ENCODE results near the gene SMARCD1. TPM values are rescaled to one million over a fixed set of nuclear protein-coding genes. Genes with fewer than 3 reads are reported as not detected.

Gene SMARCD1
- total RNA-seq, 1 experiment from 2014 or later, result 152 TPM

DNA sequence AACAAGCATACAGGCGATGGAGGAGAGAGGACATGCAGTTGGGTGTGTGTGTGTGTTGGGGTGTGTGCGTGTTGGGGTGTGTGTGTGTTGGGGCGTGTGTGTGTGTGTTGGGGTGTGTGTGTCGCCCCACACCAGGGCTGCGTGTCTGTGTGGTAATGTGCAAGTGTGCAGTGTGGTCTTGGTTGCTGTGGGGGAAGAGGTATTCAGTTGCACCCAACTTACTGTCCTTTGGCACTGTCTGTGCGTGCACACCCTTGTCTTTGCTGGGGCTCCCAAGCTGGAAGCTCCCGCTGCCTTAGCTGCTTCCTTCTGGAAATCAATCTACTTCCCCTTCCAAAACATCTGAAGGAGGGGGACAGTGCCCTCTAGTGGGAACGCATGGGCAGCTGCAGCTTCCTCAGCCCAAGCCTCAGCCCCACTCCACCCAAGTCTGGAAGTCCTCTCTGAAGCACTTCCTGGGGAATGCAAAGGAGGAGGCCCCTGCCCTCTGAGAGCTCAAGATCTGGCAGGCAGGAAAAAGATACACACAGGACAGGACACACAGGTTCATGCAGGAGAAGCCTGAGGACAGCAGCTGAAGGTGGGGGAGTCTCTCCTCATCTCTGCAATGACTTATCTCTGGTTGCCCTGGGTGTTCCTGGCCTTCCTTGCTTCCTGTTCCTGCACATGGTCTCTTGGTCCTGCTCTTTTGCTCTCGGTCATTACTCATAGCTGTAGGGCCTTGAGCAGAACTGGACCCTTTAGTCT is 14.7 kb upstream of the SMARCD1 start:
- Histone ChIP-seq H4K91ac (ENCODE audit: insufficient read length, low read depth, low read length) (no peak overlapping the region), H3K4me2 (ENCODE audit: insufficient read depth, insufficient read length, low read length) (no peak overlapping the region), H3K56ac (ENCODE audit: insufficient read length, low read depth, low read length) (no peak overlapping the region), H3K4ac (ENCODE audit: low read depth, low read length) (no peak overlapping the region), H3K79me2 (ENCODE audit: insufficient read depth, low read length) (no peaks in the 10 kb centered on the region), H2BK15ac (ENCODE audit: low read depth, low read length) (no peak overlapping the region), H2BK5ac (ENCODE audit: insufficient read length, low read length) (no peak overlapping the region), H3K79me1 (ENCODE audit: insufficient read depth, low read depth, low read length, poor library complexity, severe bottlenecking) (no peaks in the 10 kb centered on the region), H3K23me2 (ENCODE audit: insufficient read length, low read depth, low read length, poor library complexity, severe bottlenecking) (no peaks in the 10 kb centered on the region), H3K27me3 (ENCODE audit: insufficient read depth, low read length) (no peaks in the 10 kb centered on the region), H2AFZ (ENCODE audit: low read length) (no peak overlapping the region), H3T11ph (ENCODE audit: low read length) (no peak overlapping the region), H3K4me1 (ENCODE audit: insufficient read depth, low read length) (no peaks in the 10 kb centered on the region; the same call in 1 of the 2 replicates), H4K20me1 (ENCODE audit: control insufficient read depth, insufficient read depth, insufficient read length) (no peaks in the 10 kb centered on the region), H3K23ac (ENCODE audit: insufficient read length, low read depth, low read length) (no peak overlapping the region), H3K9me3 (ENCODE audit: control insufficient read depth, low read depth, low read length) (no peaks in the 10 kb centered on the region), H3K27ac (ENCODE audit: insufficient read length, low read depth, low read length) (no peak overlapping the region), H2BK120ac (ENCODE audit: low read depth, low read length, poor library complexity, severe bottlenecking) (no peak overlapping the region), H2BK20ac (ENCODE audit: low read depth, low read length, poor library complexity, severe bottlenecking) (no peak overlapping the region), H3K18ac (ENCODE audit: insufficient read length, low read depth, low read length) (no peak overlapping the region), H4K8ac (replicated peaks; ENCODE audit: insufficient read length, low read depth, low read length) (no peak overlapping the region), H2BK12ac (ENCODE audit: insufficient read length, low read depth, low read length) (no peak overlapping the region), H4K5ac (ENCODE audit: insufficient read length, low read depth, low read length) (no peak overlapping the region), H3K9ac (ENCODE audit: extremely low read depth, insufficient read length, low read length) (no peak overlapping the region), H2AK5ac (ENCODE audit: insufficient read length, low read length) (no peak overlapping the region), H3K14ac (ENCODE audit: insufficient read depth, low read length) (no peak overlapping the region)
- peaks cover 24 to 34% of the 10 kb centered on the region in 2 experiments for H3K4me1 Mint-ChIP-seq
- TF ChIP-seq, protein P1, sequence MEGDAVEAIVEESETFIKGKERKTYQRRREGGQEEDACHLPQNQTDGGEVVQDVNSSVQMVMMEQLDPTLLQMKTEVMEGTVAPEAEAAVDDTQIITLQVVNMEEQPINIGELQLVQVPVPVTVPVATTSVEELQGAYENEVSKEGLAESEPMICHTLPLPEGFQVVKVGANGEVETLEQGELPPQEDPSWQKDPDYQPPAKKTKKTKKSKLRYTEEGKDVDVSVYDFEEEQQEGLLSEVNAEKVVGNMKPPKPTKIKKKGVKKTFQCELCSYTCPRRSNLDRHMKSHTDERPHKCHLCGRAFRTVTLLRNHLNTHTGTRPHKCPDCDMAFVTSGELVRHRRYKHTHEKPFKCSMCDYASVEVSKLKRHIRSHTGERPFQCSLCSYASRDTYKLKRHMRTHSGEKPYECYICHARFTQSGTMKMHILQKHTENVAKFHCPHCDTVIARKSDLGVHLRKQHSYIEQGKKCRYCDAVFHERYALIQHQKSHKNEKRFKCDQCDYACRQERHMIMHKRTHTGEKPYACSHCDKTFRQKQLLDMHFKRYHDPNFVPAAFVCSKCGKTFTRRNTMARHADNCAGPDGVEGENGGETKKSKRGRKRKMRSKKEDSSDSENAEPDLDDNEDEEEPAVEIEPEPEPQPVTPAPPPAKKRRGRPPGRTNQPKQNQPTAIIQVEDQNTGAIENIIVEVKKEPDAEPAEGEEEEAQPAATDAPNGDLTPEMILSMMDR (conservative IDR thresholded peaks at IDR 0.05), result peak; percentile 95
- no peak overlapping the region; a peak in 1 of 7 replicates for H3K27ac Mint-ChIP-seq
- WGBS (ENCODE audit: extremely low coverage, insufficient read length, low lambda C conversion rate), result no CpG with 5 or more reads among the region's 9 CpGs
- H3K36me3 Mint-ChIP-seq (ENCODE audit: insufficient read depth in 1 of 3, low read depth in 3 of 3), result no peaks in the 10 kb centered on the region
- peaks cover 2% of the 10 kb centered on the region; the same call in 1 of the 2 replicates for H3K27me3 Mint-ChIP-seq (ENCODE audit: low read depth)
- H3K4me3 Mint-ChIP-seq, result peak overlapping the region in 1 of 2 experiments; percentile 45; a peak in 2 of 5 replicates
- H3K9me3 Mint-ChIP-seq, result no peaks in the 10 kb centered on the region
- DNase-seq, result peak; percentile 88

All from H9 (cell line).